Mucosa of descending colon (tissue), 3 donors: ENCODE measurements around the gene POR. TPM values are rescaled to one million over a fixed set of nuclear protein-coding genes. Genes with fewer than 3 reads are reported as not detected.
A peak's percentile ranks its signal among the peaks of the same experiment; 100 is the strongest.

Source experiments
- ATAC-seq: fragments of 200-7000 bp; cut with Tn5 transposase; one replicate; pipeline ENCODE4 v1.9.1; 2020; ENCODE audit warnings: mild to moderate bottlenecking, moderate library complexity
- DNase-seq, 3 donors: peaks; one replicate each; pipeline ENCODE4 v3.0.0-alpha.2; 2020
- H3K36me3 ChIP-seq: fragments of 200-600 bp; one replicate; pipeline ENCODE4 v1.8.0; 2021; ENCODE audit warnings: low read depth, mild to moderate bottlenecking
- H3K4me1 ChIP-seq: fragments of 200-600 bp; one replicate; pipeline ENCODE4 v1.8.0; 2021; ENCODE audit warnings: low read depth, mild to moderate bottlenecking
- H3K4me3 ChIP-seq: fragments of 200-600 bp; one replicate; pipeline ENCODE4 v1.8.0; 2021; ENCODE audit warnings: mild to moderate bottlenecking
- H3K9me3 ChIP-seq: fragments of 200-600 bp; one replicate; pipeline ENCODE4 v1.8.0; 2021; ENCODE audit warnings: mild to moderate bottlenecking
- CTCF ChIP-seq: fragments of 200-600 bp; IDR thresholded peaks from one replicate; pipeline ENCODE4 v1.8.0; 2022; ENCODE audit warnings: antibody characterized with exemption, mild to moderate bottlenecking
- intact Hi-C, 2 donors: fragments of 100-400 bp; cut with DNase I in 1 of 2; cut with micrococcal nuclease in 1 of 2; formaldehyde crosslinking; loops; one replicate each; pipeline versions ENCODE4 v1.11.0 to v1.11.1; 2022; cut with DNase I, micrococcal nuclease
- total RNA-seq, 3 donors: library from RNA; stranded (reverse); fragmentation: NEBNext Ultra II Directional in 2 of 3; extraction: Animal tissue kit (Norgen Biotek cat#: 25700) in 2 of 3; gene quantifications; one replicate each; pipeline versions ENCODE4 v1.2.1 to v1.2.4, GENCODE V29; 2021 to 2023
- donor health status: DM: no; HTN: no; CAD: no; lungs with moderate emphysema.
- donor health status: DM: no; HTN: no; CAD: no.
- donor health status: DM: no; HTN: yes; CAD: no.

The POR gene
- total RNA-seq, 3 donors from 2014 or later = 76.4 to 122 (median 118) TPM

GRCh38 chr7:75948179-75948578 lies 33.2 kb downstream of the POR start:
- TF ChIP-seq CTCF = no peak
- Histone ChIP-seq H3K36me3 (no peaks in the 10 kb centered on the region), H3K9me3 (no peaks in the 10 kb centered on the region), H3K4me3 (no peak overlapping the region), H3K4me1 (no peaks in the 10 kb centered on the region)
- ATAC-seq = no peak
- DNase-seq = no peak
- intact Hi-C loops = no loop called here

- intact Hi-C loops = no loop called here
- H3K4me1 ChIP-seq = no peaks in the 10 kb centered on the region
- H3K36me3 ChIP-seq = no peaks in the 10 kb centered on the region
Observed at GRCh38 chr7:75950111-75950681, 35.2 kb downstream of the POR start.

GRCh38 chr7:75951506-75951905 lies 36.6 kb downstream of the POR start:
- intact Hi-C loops = no loop called here
- no peak for TF ChIP-seq CTCF
- peaks cover 3% of the 10 kb centered on the region for H3K4me1 ChIP-seq
- no peak overlapping the region for H3K4me3 ChIP-seq
- ATAC-seq (peak; percentile 47), DNase-seq (no peak)
- H3K9me3 ChIP-seq = no peaks in the 10 kb centered on the region
- no peaks in the 10 kb centered on the region for H3K36me3 ChIP-seq

More at GRCh38 chr7:75950111-75950681, 35.2 kb downstream of the POR start:
- H3K9me3 ChIP-seq = no peaks in the 10 kb centered on the region
- no peak overlapping the region for H3K4me3 ChIP-seq
- no peak for TF ChIP-seq CTCF
- DNase-seq = no peak
- no peak for ATAC-seq

GRCh38 chr7:75953431-75953830 lies 38.5 kb downstream of the POR start:
- intact Hi-C loops = no loop called here
- H3K4me3 ChIP-seq = no peak overlapping the region
- ATAC-seq (no peak), DNase-seq (peak in 1 of 3 donors; percentile 36)
- peaks cover 21% of the 10 kb centered on the region for H3K4me1 ChIP-seq
- H3K9me3 ChIP-seq = no peaks in the 10 kb centered on the region
- no peak for TF ChIP-seq CTCF
- H3K36me3 ChIP-seq = no peaks in the 10 kb centered on the region

GRCh38 chr7:75953931-75954330 lies 39.0 kb downstream of the POR start:
- TF ChIP-seq CTCF = no peak
- intact Hi-C loops = no loop called here
- no peaks in the 10 kb centered on the region for H3K36me3 ChIP-seq

More at GRCh38 chr7:75953931-75954330, 39.0 kb downstream of the POR start:
- peak in 1 of 3 donors; percentile 29 for DNase-seq
- Histone ChIP-seq H3K9me3 (no peaks in the 10 kb centered on the region), H3K4me3 (no peak overlapping the region), H3K4me1 (peaks cover 23% of the 10 kb centered on the region)
- no peak for ATAC-seq
